MM.1S (cell line): ENCODE data around the gene RYR2.

Experiments
- DNase-seq: peaks from one replicate; pipeline ENCODE4 v3.0.0-alpha.2; 2015
- H2AFZ ChIP-seq: fragments of 300-600 bp; sonication (generic); 2 replicates; pipeline ENCODE4 v1.6.0; 2016; ENCODE audit warnings: antibody characterized with exemption, low read length
- H3F3A ChIP-seq: fragments of 300-600 bp; sonication (generic); 2 replicates; pipeline ENCODE4 v1.6.1; 2016; ENCODE audit warnings: mild to moderate bottlenecking, antibody characterized with exemption, low read length, moderate library complexity, mixed read lengths; ENCODE audit not compliant: insufficient read depth
- H3K27ac ChIP-seq: fragments of 300-600 bp; sonication (generic); 2 replicates; pipeline ENCODE4 v1.5.1; 2016; ENCODE audit warnings: mild to moderate bottlenecking, low read length
- H3K27me3 ChIP-seq: fragments of 300-600 bp; sonication (generic); replicated peaks from 2 replicates; pipeline ENCODE4 v1.6.0; 2016; ENCODE audit warnings: low read length; ENCODE audit not compliant: insufficient read depth
- H3K36me3 ChIP-seq: fragments of 300-600 bp; sonication (generic); replicated peaks from 2 replicates; pipeline ENCODE4 v1.6.1; 2016; ENCODE audit warnings: mild to moderate bottlenecking, low read length, mixed read lengths; ENCODE audit not compliant: insufficient read depth
- H3K4me1 ChIP-seq: fragments of 300-600 bp; sonication (generic); 2 replicates; pipeline ENCODE4 v1.6.1; 2016; ENCODE audit warnings: low read length, mixed read lengths
- H3K4me2 ChIP-seq: fragments of 300-600 bp; sonication (generic); 2 replicates; pipeline ENCODE4 v1.6.0; 2016; ENCODE audit warnings: low read depth, low read length
- H3K4me3 ChIP-seq: fragments of 300-600 bp; sonication (generic); 2 replicates; pipeline ENCODE4 v1.5.1; 2016; ENCODE audit warnings: low read length, mixed read lengths
- H3K79me2 ChIP-seq: fragments of 300-600 bp; sonication (generic); 2 replicates; pipeline ENCODE4 v1.6.1; 2016; ENCODE audit warnings: mixed run types, low read length, mixed read lengths
- H3K9ac ChIP-seq: fragments of 300-600 bp; sonication (generic); 2 replicates; pipeline ENCODE4 v1.6.1; 2016; ENCODE audit warnings: low read length, mixed read lengths
- H3K9me2 ChIP-seq: fragments of 300-600 bp; sonication (generic); replicated peaks from 2 replicates; pipeline ENCODE4 v1.6.1; 2016; ENCODE audit warnings: mild to moderate bottlenecking, low read length, mixed read lengths; ENCODE audit not compliant: insufficient read depth
- H3K9me3 ChIP-seq: fragments of 300-600 bp; sonication (generic); replicated peaks from 2 replicates; pipeline ENCODE4 v1.6.1; 2016; ENCODE audit warnings: mild to moderate bottlenecking, low read length, mixed read lengths; ENCODE audit not compliant: insufficient read depth
- H4K20me1 ChIP-seq: fragments of 300-600 bp; sonication (generic); 2 replicates; pipeline ENCODE4 v1.6.1; 2016; ENCODE audit warnings: mild to moderate bottlenecking, low read length, moderate library complexity, mixed read lengths; ENCODE audit not compliant: insufficient read depth
- EZH2 ChIP-seq: fragments of 300-600 bp; sonication (generic); optimal IDR thresholded peaks from 2 replicates; pipeline ENCODE3; 2017; ENCODE audit warnings: low read depth, mild to moderate bottlenecking, antibody characterized with exemption, low read length, mixed read lengths
- EZH2phosphoT487 ChIP-seq: fragments of 300-600 bp; sonication (generic); IDR thresholded peaks from 2 replicates; pipeline ENCODE4 v1.6.1; 2018; ENCODE audit warnings: antibody characterized with exemption, low read length
- TF ChIP-seq, protein P1 (sequence below): fragments of 300-600 bp; sonication (generic); IDR thresholded peaks from 2 replicates; pipeline ENCODE4 v1.5.1; 2016; ENCODE audit warnings: antibody characterized with exemption, low read length, mixed read lengths

RYR2 gene

DNA sequence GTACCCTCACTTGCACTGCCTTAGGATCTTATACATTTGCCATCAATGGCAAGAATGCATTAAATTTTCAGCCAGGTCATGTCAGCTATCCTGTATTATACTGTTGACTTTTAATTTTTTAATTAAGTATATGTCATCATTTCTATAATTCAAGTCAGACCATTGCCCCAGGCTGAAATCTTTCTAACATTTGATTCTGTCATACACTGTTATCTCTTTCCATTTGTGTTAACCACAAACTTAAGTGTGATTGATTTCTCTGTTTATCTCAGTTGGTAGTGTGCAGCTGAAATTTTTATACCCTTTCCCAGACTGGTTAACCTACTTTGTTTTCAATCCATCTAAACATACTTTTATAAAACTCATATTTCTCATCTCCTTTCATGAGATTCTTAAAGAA lies 695.5 kb downstream of the RYR2 start:
- H3K27me3 ChIP-seq = no peaks in the 10 kb centered on the region
- H3K4me1 ChIP-seq = no peaks in the 10 kb centered on the region
- no peak overlapping the region for H3K4me2 ChIP-seq
- no peak for DNase-seq
- no peaks in the 10 kb centered on the region for H3K9me3 ChIP-seq
- no peak overlapping the region for H3K27ac ChIP-seq
- H3K4me3 ChIP-seq = no peak overlapping the region
- H3K36me3 ChIP-seq = no peaks in the 10 kb centered on the region
- TF ChIP-seq, protein P1, sequence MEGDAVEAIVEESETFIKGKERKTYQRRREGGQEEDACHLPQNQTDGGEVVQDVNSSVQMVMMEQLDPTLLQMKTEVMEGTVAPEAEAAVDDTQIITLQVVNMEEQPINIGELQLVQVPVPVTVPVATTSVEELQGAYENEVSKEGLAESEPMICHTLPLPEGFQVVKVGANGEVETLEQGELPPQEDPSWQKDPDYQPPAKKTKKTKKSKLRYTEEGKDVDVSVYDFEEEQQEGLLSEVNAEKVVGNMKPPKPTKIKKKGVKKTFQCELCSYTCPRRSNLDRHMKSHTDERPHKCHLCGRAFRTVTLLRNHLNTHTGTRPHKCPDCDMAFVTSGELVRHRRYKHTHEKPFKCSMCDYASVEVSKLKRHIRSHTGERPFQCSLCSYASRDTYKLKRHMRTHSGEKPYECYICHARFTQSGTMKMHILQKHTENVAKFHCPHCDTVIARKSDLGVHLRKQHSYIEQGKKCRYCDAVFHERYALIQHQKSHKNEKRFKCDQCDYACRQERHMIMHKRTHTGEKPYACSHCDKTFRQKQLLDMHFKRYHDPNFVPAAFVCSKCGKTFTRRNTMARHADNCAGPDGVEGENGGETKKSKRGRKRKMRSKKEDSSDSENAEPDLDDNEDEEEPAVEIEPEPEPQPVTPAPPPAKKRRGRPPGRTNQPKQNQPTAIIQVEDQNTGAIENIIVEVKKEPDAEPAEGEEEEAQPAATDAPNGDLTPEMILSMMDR = no peak
- no peak for TF ChIP-seq EZH2
- TF ChIP-seq EZH2phosphoT487 = no peak
- no peak overlapping the region for H2AFZ ChIP-seq
- no peaks in the 10 kb centered on the region for H3K9me2 ChIP-seq
- H3K9ac ChIP-seq = no peak overlapping the region
- no peaks in the 10 kb centered on the region for H3F3A ChIP-seq
- no peaks in the 10 kb centered on the region for H4K20me1 ChIP-seq
- no peaks in the 10 kb centered on the region for H3K79me2 ChIP-seq

DNA sequence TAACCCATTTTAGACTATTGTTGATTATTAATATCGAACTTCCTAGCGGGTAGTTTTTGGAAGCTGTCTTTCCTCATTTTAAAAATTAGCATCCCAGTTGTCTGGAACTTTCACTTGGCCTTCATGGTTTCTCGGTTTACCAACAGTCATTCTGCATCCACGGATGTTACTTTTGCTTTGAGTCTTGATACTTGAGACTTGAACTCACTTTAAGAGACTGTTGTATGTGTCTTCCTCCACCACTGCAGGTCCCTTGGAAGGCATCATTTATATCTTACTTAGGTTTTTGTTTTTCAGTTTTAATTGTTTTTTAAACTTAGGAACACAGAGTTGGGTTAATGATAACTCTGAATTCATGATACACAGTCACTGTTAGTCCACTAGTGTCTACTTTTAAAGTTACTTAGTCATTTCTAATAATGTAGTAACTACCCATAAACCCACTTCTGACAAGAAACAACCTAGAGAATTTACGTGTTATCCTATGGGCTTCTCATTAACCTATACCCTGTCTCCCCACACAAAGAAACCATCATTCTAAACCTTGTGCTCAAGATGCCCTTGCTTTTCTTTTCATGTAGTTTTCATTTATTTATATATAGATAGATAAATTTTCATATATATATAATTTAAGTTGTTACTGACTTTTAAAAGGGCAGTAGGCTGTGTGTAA lies 696.1 kb downstream of the RYR2 start:
- no peak overlapping the region for H3K9ac ChIP-seq
- H3K9me2 ChIP-seq = no peaks in the 10 kb centered on the region
- H3K4me2 ChIP-seq = no peak overlapping the region
- H3F3A ChIP-seq = no peaks in the 10 kb centered on the region
- no peaks in the 10 kb centered on the region for H3K36me3 ChIP-seq
- no peaks in the 10 kb centered on the region for H3K9me3 ChIP-seq
- no peak overlapping the region for H3K4me3 ChIP-seq
- H3K79me2 ChIP-seq = no peaks in the 10 kb centered on the region
- H2AFZ ChIP-seq = no peak overlapping the region
- TF ChIP-seq, protein P1 = no peak
- no peak for TF ChIP-seq EZH2
- TF ChIP-seq EZH2phosphoT487 = no peak
- DNase-seq = no peak
- no peaks in the 10 kb centered on the region for H4K20me1 ChIP-seq
- H3K27me3 ChIP-seq = no peaks in the 10 kb centered on the region
- H3K4me1 ChIP-seq = no peaks in the 10 kb centered on the region
- H3K27ac ChIP-seq = no peak overlapping the region

DNA sequence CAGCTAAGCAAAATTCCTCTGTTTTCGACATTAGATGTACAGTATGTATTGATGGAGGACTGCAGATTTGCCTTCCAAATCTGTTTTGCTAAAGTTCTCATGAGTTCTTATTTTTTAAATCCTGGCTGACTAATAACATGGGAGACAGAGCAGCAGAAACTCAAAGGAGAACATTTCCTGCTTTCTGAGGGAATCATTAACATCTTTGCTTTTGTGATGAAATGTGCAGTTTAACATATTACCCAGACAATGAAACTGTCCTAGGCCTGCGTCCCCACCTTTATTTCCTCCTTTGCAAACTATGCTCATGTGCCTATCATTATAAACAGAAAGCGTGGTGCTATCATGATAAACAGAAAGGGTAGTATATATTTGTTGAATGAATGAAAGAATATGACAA lies 698.9 kb downstream of the RYR2 start:
- H3K9ac ChIP-seq = no peak overlapping the region
- no peaks in the 10 kb centered on the region for H3K36me3 ChIP-seq
- H3K9me3 ChIP-seq = no peaks in the 10 kb centered on the region
- H3K4me2 ChIP-seq = no peak overlapping the region
- no peak for DNase-seq
- TF ChIP-seq EZH2 (no peak), EZH2phosphoT487 (no peak)
- TF ChIP-seq, protein P1 = no peak
- no peaks in the 10 kb centered on the region for H3K79me2 ChIP-seq
- no peaks in the 10 kb centered on the region for H3K27me3 ChIP-seq
- H3F3A ChIP-seq = no peaks in the 10 kb centered on the region
- H3K4me3 ChIP-seq = no peak overlapping the region
- no peaks in the 10 kb centered on the region for H3K4me1 ChIP-seq
- no peak overlapping the region for H3K27ac ChIP-seq
- no peaks in the 10 kb centered on the region for H3K9me2 ChIP-seq
- no peaks in the 10 kb centered on the region for H4K20me1 ChIP-seq
- H2AFZ ChIP-seq = no peak overlapping the region
